Measurements from ENCODE around the gene PADI3. TPM values are rescaled to one million over a fixed set of nuclear protein-coding genes. Genes with fewer than 3 reads are reported as not detected.

PADI3 gene
- total and polyA plus RNA-seq, 2 of the 8 experiments (the other 6 are each of a cell fraction or from before 2014, with no cell fraction given), result 0.37 to 0.94 TPM

DNA sequence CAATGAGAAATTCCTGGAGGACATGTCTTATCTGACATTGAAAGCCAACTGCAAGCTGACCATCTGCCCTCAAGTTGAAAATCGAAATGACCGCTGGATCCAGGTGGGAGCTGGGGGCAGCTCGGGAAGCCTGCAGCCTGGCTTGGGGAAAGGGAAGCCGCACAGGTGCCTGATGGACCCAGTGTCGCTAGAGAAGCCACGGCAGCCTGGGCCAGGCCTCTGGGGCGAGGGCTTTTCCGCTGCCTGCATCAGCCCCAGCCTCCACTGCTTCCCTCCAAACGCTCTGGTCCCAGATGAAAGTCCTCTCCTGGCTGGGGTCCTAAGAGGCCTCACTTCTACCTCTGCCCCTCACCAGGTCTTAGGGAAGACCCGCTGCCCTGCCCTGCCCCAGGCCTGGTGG lies 18.8 kb upstream of the PADI3 start (continued):
- TF ChIP-seq EP300 (IDR thresholded peaks at IDR 0.05; ENCODE audit: borderline replicate concordance in 1 of 2, low read depth in 2 of 2, low read length in 2 of 2) (no peak), TAF1 (IDR thresholded peaks at IDR 0.05; ENCODE audit: low read depth, low read length) (no peak), CHD1 (IDR thresholded peaks at IDR 0.05; ENCODE audit: low read depth, low read length) (no peak), ATF2 (IDR thresholded peaks at IDR 0.05; ENCODE audit: low read length) (no peak), FOSL1 (IDR thresholded peaks at IDR 0.05; ENCODE audit: insufficient read depth, low read depth, low read length) (no peak), POLR2A (IDR thresholded peaks at IDR 0.05; ENCODE audit: control extremely low read depth in 1 of 2, low read depth in 2 of 2, low read length in 2 of 2) (no peak), TBP (IDR thresholded peaks at IDR 0.05; ENCODE audit: low read depth, low read length) (no peak), SIRT6 (IDR thresholded peaks at IDR 0.05; ENCODE audit: low read length) (no peak)

Data from H1 (cell line).